Measurements from ENCODE around the gene RCAN1.
"Not testable (repeated sequence)": the region's sequence is repeated elsewhere in the genome, so short reads cannot be mapped to it uniquely, and the experiment has no call there.

RCAN1 gene

DNA sequence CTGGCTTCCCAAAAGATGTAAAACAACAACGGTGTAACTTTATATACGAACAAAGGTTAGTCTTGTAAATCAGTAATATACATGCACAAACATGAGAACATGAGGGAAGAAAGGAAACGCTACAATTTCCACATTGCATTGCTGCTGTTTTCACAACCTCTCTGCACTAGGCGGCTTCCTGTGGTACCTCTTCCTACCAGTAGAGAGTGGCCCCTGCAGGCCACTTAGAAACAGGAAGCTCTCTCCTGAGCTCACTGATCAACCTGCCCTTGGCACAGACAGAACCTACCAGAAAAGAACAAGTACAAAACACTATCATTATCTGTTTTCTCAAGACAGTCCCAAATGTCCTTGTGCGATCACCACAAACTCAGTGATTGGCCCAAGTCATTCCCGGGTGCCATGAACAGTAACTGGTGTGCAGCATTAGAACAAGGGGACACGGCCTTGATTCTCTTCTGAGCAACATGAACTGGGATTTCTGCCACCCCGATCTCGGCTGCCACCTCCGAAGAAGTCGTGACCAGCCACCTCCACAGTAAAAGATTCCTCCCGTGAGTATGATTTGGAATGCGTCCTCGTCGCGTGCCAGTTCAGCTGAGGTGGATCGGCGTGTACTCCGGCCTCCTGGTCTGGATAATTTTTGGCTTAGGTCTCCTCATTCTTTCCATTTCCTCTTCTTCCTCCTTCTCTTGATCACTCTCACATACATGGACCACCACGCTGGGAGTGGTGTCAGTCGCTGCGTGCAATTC is 97.2 kb downstream of the RCAN1 start:
- DNase-seq (ENCODE audit: low read depth in 2 of 2): no peak

DNA sequence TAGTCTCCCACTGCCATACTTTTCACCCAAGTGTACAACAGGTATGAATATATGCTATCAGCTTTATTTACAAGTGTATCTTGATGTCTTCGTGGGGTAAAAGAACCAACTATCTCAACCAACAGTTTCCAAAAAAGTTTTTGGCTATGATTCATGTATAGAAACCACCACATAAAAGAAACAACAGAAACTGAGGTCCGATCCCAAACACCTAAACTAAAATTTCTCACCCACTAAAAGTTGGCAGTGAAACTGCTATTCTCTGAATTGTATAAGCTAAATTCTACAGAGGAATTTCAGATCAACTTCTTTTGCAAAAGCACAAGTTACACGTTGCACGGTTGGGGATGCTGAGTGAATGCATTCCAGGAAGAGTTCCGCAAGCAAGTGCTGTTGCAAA is 97.9 kb downstream of the RCAN1 start:
- DNase-seq (ENCODE audit: low read depth in 2 of 2): no peak

DNA sequence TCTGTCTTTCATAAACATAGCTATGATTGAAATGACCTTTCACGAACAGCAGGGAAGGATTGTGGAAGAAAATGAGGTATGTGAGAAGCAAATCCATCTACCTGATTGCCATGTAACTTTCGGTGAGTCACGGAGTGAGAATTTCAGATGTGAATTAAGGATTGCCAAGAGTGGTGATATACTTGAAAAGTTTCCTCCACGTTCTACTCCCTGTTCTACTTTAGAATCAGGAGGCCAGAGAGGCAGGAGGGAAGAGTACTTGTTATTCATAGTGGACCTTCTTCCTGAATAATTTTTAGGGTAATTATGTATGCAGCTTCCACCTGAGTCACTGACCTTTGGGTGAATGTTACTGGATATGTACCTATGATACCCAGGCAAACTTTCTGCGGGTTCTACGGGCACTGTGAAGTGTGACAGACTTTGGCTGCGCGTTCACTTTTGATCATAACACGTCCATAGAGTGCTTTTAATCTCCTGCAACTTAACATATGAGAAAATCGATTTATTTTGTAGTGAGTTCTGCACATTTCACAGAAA is 100.3 kb downstream of the RCAN1 start:
- DNase-seq (ENCODE audit: low read depth in 2 of 2): no peak

DNA sequence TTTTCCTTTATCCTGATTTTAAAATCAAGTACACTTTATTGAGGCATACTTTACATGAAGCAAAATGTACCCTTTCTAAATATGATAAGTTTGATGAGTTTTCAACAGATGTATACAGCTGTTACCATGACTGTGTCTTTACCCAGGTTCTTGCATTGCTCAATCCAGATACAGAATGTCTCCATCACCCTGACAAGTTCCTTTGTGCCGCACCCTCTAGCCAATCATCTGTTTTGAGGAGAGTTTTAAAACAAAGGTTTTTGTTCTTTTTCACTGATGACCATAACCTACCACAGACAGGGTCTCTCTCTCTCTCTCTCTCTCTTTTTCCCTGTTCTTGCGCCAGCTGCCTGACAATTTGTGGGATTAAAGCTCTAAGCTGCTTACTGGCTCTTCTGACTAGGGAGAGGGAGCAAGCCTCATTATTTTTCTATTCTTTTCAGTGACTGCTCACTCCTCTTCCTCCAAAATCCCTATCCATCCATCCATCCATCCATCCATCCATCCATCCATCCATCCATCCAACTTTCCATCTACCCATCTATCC is 101.7 kb downstream of the RCAN1 start:
- DNase-seq (ENCODE audit: low read depth in 2 of 2): no peak

DNA sequence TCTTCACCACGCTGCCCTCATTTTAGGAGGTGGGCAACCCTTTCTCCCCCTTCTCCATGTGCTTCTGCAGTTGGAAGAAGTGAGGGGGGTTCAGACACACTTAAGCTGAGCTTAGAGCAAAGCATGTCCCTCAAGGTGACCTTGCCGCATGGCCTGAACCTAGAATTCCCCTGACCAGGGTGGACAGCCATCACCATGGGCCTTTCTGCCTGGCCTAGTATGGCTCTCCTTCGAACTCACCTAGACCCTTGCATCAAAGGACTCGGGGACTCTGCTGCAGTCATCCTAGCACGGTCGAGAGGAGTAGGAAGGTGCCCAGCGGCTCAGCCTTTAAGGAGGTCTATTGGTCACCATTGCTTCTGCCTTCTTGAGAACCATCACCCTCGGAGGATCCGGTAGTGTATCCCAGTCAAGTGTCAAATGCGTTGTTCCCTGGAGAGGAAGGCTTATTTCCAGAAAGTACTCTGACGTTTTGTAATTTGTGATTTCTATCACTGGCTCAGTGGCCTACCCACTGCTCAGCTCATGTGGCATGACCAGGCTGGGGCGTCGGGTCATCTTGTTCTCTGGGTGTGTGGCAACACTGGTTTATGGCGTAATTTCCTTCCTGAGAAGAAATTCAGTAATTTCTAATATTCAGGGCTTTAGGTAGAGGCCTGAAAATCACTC is 103.0 kb downstream of the RCAN1 start, which contains the start of gene KCNE1:
KCNE1 (minus strand) TSS at position 424 of the 669 bp plus-strand sequence. CDS start 62,576 bp downstream, outside the sequence.
- no peak for DNase-seq (ENCODE audit: low read depth in 2 of 2)

DNA sequence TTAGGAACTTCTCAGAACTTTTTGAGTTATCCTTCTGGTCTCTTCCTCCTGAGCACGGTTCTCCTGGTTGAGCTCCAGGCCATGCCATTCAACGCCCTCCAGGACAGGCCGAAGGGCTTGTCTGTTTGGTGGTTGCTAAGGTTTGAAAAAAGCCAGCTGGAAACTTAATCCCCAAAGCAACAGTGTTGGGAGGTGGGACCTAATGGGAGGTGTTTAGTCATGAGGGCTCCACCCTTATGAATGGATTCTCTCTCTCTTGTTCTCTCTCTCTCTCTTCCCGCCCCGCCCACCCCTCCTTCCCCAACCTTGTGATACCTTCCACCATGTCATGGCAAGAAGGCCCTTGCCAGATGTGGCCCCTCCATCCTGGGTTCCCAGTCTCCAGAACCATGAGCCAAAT is 103.7 kb downstream of the RCAN1 start:
- DNase-seq (ENCODE audit: low read depth in 2 of 2): no peak

DNA sequence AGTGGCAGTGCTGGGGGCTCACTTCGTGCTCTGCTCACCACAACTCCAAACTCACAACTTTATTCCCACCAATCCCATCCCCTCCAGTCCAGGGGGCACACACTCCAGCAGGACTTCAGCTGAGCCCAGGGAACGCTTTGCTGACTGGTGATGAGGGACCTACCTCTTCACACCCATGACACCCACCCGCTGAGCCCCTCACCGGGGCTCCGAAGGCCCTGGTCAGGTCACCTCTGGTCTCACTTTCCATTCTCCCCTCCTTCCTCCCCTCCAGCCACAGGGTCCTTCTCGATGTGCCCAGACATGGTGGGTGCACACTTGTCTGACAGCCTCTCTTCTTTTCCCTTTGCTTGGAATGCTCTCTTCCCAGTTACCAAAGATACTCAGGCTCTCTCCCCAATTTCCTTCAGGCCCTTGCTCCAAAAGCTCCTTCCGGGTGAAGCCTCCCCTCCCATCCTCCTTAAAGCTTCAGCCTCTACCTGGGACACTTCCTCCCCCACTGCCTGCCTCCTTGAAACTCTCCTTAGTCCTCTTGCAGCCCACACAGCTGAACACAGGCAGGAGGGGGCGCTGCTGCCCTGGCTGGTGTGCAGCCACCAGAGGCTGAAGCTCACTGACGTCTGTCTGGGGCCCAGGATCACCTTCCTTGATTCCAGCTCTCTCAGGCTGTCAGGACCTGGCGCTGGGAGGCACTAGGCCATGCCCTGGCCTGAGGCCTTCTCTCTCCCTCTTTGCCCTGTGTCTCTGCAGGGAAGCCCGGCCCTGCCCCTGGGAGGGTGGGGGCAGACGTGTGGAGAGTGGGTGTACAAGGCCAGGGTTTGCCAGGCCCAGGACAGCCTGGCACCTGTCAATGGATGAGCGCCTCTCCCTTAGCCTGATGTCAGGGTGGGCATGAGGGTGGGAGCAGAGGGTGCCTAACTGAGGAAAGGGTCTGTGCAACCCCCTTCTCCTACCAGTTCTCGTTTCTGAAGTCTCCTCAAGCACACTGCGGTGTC is 104.5 kb downstream of the RCAN1 start:
- DNase-seq (ENCODE audit: low read depth in 2 of 2): peak; percentile 64 to 68

DNA sequence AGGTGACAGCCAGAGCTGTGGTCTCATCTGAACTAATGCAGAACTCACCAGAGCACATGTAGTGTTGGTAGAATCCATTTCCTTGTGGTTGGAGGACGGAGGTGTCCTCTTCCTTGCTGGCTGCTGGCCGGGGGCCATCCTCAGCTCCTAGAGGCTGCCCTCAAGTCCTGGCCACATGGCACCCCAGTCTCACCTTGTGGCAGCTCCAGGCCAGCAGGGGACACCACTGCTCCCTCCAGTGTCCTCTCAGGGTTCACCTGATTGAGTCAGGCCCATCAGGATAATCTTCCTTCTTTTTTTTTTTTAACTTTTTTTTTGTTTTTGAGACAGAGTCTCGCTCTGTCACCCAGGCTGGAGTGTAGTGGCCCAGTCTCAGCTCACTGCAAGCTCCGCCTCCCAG is 105.8 kb downstream of the RCAN1 start:
- no peak for DNase-seq (ENCODE audit: low read depth in 2 of 2)

DNA sequence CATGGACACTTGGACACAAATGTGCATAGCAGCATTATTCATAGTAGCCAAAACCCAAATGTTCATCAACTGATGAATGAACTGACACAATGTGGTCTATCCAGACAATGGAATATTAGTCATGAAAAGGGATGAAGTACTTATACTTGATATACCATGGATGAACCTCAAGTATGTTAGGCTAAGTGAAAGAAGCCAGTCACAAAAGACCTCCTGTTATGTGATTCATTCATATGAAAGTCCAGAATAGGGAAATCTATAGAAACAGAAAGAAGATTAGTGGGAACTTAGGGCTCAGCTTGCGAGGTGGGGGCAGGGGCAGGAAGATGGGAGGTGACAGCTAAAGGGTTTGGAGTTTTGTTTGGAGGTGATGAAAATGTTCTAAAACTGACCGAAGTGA is 110.3 kb downstream of the RCAN1 start:
- no peak for DNase-seq (ENCODE audit: low read depth in 2 of 2)

DNA sequence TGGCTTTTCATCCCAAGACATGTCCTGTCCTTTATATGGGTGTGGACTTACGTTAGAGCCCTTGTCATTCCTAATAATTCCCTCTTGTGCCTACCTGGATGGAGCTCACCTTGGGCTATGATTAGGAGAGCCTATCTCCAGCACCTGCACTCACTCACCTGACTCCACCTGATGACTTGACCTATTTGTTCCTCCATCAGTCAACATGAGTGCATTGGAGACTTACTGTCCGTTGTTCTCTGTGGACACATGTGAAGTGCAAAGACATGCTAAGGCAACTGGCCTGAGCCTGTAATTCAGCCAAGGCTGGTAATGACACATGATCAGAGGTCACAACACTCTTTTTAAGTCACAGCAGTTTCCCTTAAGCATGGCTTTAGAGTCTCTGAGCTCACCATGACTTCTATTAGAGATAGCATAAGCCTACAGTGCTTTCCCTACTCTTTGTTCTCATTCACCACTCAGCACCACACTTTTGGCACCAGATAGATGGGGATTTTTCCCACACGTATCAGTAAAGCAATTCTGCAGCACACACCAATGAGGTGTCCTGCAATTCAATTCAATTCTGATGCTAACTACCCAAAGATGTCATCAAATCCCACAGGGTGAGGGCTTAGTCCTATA is 112.3 kb downstream of the RCAN1 start:
- DNase-seq (ENCODE audit: low read depth in 2 of 2): no peak

DNA sequence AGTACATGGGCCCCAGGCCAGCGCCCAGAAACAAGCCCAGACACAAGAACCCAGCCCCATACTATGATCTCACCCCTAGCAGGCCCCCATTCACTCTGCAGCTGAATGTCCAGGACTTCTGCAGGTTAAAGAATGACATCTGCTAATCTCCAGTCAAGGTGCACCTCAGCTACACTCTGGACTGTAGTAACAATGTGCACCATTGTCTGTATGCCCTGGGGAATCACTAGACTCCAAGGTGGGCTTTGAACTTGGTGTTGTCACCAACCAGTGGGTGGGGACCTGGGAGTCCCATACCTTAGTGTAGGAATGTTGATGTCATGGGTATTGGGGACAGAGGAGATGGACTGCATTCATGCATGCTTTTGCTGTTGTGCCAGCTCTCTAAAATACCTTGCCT is 113.2 kb downstream of the RCAN1 start:
- DNase-seq (ENCODE audit: low read depth in 2 of 2): no peak

DNA sequence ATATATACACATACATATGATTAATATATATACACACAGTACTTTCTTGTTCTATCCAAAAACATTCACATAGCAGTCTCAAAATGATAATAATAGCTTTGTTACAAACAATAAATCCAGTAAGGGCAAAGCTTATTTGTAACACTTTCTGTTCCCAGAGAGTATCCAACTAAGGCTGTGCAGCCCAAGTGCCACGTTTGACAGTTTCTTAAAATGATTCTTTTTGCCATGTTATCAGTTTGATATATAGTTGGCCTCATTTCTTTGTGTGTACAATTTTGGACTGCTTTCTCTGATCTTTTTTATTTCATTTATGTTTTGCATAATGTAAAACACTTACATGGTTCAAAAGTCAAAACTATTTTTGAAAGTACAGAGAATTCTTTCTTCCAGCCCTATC is 114.7 kb downstream of the RCAN1 start:
- DNase-seq (ENCODE audit: low read depth in 2 of 2): no peak

DNA sequence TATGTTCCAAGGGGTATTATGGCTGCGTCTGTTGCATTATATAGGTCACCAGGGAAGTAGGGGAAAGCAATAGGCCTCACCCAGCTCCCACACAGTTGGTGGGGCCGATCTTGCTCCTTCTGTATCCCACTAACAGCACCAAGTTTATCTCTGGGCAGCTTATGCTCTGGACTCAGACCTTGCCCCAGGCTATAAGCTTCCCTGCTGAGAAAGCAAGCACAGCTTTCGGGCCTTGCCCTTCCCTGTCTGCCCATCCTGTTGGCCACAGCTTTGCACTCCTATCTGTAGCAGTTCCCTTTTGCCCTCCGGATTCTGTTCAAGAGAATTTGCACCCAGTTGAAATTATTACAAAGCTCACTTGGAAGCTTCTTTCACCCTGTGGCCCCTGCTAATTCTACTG is 115.8 kb downstream of the RCAN1 start:
- DNase-seq (ENCODE audit: low read depth in 2 of 2): no peak

DNA sequence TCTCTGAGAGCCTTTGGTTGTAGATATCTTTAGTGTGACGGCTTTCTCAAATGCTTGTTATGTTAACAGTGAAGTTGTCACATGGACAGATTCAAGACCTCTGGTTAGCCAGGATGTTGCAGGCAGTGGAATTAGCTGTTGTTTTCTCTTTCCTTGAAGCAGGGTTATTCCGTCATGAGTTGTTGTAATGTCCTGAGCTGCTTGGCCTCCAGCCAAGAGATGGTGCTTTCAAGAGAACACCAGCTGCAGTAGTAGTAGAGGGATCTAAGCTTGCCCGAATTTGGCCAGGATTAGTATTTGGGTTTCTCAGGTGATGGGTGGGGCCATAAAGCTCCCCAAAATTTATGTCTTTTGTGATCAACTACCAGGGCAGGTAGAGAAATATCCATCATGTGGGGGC is 116.3 kb downstream of the RCAN1 start:
- no peak for DNase-seq (ENCODE audit: low read depth in 2 of 2)

DNA sequence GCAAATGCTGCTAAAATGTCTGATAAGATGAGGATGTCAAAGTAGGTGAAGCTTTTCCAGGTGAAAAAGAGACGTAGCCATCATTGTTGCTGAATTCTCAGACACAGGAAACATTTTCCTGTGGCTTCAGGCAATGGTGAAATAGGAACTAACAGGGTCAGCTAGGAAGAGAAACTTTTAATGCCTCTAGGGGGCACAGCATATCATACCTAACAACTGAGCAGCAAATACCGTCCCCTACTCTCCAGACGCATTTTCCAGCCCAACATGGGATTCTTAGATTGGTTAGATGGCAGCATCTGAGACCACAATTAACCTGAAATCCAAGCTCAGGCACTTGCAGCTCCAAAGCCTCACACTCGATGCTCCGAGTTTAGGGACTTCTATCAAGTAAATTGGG is 131.1 kb downstream of the RCAN1 start:
- DNase-seq (ENCODE audit: low read depth in 2 of 2): not testable (repeated sequence)

DNA sequence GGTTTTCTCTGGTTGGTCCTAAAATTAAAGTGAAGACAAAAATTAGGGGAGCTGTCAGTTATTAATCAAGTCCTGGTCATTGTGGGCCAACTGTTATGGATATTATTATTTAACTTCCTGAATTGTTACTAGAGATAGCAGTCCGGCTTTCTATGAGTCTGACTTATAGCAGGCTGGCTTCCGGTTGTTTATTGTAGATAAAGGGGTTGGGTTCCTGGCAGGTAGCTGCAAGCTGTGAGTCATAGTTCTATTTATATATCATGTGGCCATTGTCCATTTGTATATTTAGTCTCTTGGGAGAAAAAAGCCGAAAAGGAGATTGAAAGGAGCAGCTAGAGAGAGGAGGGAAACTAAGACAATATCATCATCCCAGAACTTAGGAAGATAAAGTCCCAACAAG is 131.5 kb downstream of the RCAN1 start:
- DNase-seq (ENCODE audit: low read depth in 2 of 2): not testable (repeated sequence)

DNA sequence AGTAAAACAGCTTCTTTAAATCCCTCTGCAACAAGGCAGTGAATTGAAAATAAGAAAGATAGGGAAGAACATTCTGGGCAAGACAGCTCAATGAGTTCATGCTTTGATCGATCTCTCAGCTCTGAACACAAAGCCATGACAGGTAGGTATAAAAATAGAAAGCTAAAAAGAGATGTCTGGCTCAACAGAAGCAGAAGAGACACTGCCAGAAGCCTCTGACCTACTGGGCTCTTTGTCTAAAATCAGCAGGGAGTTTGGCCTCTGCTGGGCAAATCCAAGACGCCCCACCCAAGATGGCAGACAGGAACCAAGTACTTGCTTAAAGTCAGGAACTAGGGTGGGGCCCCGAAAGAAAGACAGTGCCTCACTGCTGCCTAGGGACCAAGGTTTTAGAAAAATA is 147.6 kb downstream of the RCAN1 start:
- not testable (repeated sequence) for DNase-seq (ENCODE audit: low read depth in 2 of 2)

Measured in stimulated activated CD4-positive, alpha-beta T cell treated with anti-CD3 and anti-CD28 coated beads, Interleukin-4, amount 100 ng/mL, for 48 hours (primary cell).